Activated naive CD8-positive, alpha-beta T cell treated with anti-CD3 and anti-CD28 coated beads for 36 hours (primary cell): ENCODE measurements around the gene NPAS4. TPM values are rescaled to one million over a fixed set of nuclear protein-coding genes. Genes with fewer than 3 reads are reported as not detected.

Experiments used
- DNase-seq: peaks from one replicate; pipeline ENCODE4 v3.0.0; 2021
- H3K27ac Mint-ChIP-seq: one replicate; pipeline ENCODE4 v1.8.0; 2022; ENCODE audit warnings: mild to moderate bottlenecking, moderate library complexity, mixed read lengths
- H3K27me3 Mint-ChIP-seq: one replicate; pipeline ENCODE4 v1.8.0; 2022; ENCODE audit warnings: mild to moderate bottlenecking, mixed read lengths
- H3K36me3 Mint-ChIP-seq: one replicate; pipeline ENCODE4 v1.8.0; 2021; ENCODE audit warnings: mild to moderate bottlenecking, mixed read lengths
- H3K4me1 Mint-ChIP-seq: one replicate; pipeline ENCODE4 v1.8.0; 2021; ENCODE audit warnings: mixed read lengths
- H3K4me3 Mint-ChIP-seq: one replicate; pipeline ENCODE4 v1.8.0; 2022; ENCODE audit warnings: mild to moderate bottlenecking, moderate library complexity, mixed read lengths
- H3K9me3 Mint-ChIP-seq: one replicate; pipeline ENCODE4 v1.8.0; 2022; ENCODE audit warnings: mixed read lengths
- total RNA-seq, 2 experiments: library from RNA; stranded (reverse); gene quantifications; one replicate each; pipeline ENCODE4 v1.2.3, GENCODE V29; 2021

NPAS4 gene
- total RNA-seq, 2 experiments from 2014 or later, result 0.16 TPM; not detected in 1

GRCh38 chr11:66473167-66473566 is 52.3 kb downstream of the NPAS4 start:
- no peak for DNase-seq
- Mint-ChIP-seq H3K27ac (no peak overlapping the region), H3K9me3 (no peaks in the 10 kb centered on the region), H3K4me1 (peaks cover 10% of the 10 kb centered on the region), H3K36me3 (peaks cover 5% of the 10 kb centered on the region), H3K4me3 (no peak overlapping the region), H3K27me3 (no peaks in the 10 kb centered on the region)

GRCh38 chr11:66473608-66474515 is 53.0 kb downstream of the NPAS4 start:
- Mint-ChIP-seq H3K27me3 (no peaks in the 10 kb centered on the region), H3K27ac (no peak overlapping the region), H3K4me1 (peaks cover 13% of the 10 kb centered on the region), H3K36me3 (peaks cover 5% of the 10 kb centered on the region), H3K4me3 (no peak overlapping the region), H3K9me3 (no peaks in the 10 kb centered on the region)
- no peak for DNase-seq

- H3K27ac Mint-ChIP-seq, result no peak overlapping the region
- H3K27me3 Mint-ChIP-seq, result no peaks in the 10 kb centered on the region
- no peak overlapping the region for H3K4me3 Mint-ChIP-seq
- peaks cover 15% of the 10 kb centered on the region for H3K4me1 Mint-ChIP-seq
- peaks cover 5% of the 10 kb centered on the region for H3K36me3 Mint-ChIP-seq
- H3K9me3 Mint-ChIP-seq, result no peaks in the 10 kb centered on the region
- no peak for DNase-seq
Measured at GRCh38 chr11:66475349-66476172, 54.7 kb downstream of the NPAS4 start.

Other genes starting within 250 kb of the NPAS4 start
- gene KLC2, start 163.3 kb upstream of the NPAS4 start, total RNA-seq, result 10 to 100 TPM; 39.4 to 40.2 TPM
- 100 to 1,000 TPM in 1 of 2 experiments, 10 to 100 TPM in 1; 97.6 to 102 TPM for gene RAB1B, start 152.4 kb upstream of the NPAS4 start, total RNA-seq
- 1 to 10 TPM; 1.9 to 2.2 TPM for gene CNIH2, start 142.9 kb upstream of the NPAS4 start, total RNA-seq
- 10 to 100 TPM; 64.1 to 72.4 TPM for gene YIF1A, start 131.9 kb upstream of the NPAS4 start, total RNA-seq
- not detected for gene TMEM151A, start 129.1 kb upstream of the NPAS4 start, total RNA-seq
- 10 to 100 TPM; 11.0 to 11.9 TPM for gene CD248, start 104.0 kb upstream of the NPAS4 start, total RNA-seq
- 1 to 10 TPM; 1.5 to 1.6 TPM for gene RIN1, start 84.6 kb upstream of the NPAS4 start, total RNA-seq
- 10 to 100 TPM; 47.5 to 48.8 TPM for gene BRMS1, start 75.9 kb upstream of the NPAS4 start, total RNA-seq
- 10 to 100 TPM in 1 of 2 experiments, 1 to 10 TPM in 1; 9.5 to 10.0 TPM for gene B4GAT1, start 73.4 kb upstream of the NPAS4 start, total RNA-seq
- gene SLC29A2, start 49.3 kb upstream of the NPAS4 start, total RNA-seq, result 1 to 10 TPM; 8.1 to 9.0 TPM
- gene MRPL11, start 17.8 kb downstream of the NPAS4 start, total RNA-seq, result 100 to 1,000 TPM; 159 to 161 TPM
- gene PELI3, start 45.9 kb downstream of the NPAS4 start, total RNA-seq, result 1 to 10 TPM; 5.8 to 6.4 TPM
- 10 to 100 TPM; 70.7 to 75.3 TPM for gene DPP3, start 59.4 kb downstream of the NPAS4 start, total RNA-seq
- gene BBS1, start 89.6 kb downstream of the NPAS4 start, total RNA-seq, result 10 to 100 TPM in 1 of 2 experiments, 1 to 10 TPM in 1; 7.7 to 13.1 TPM
- gene ZDHHC24, start 125.0 kb downstream of the NPAS4 start, total RNA-seq, result 10 to 100 TPM in 1 of 2 experiments, 1 to 10 TPM in 1; 9.6 to 10.3 TPM
- gene ACTN3, start 125.9 kb downstream of the NPAS4 start, total RNA-seq, result under 1 TPM; 0.06 to 0.12 TPM
- gene CTSF, start 147.6 kb downstream of the NPAS4 start, total RNA-seq, result 1 to 10 TPM; 1.2 to 1.4 TPM
- under 1 TPM; 0.16 to 0.23 TPM for gene CCDC87, start 172.0 kb downstream of the NPAS4 start, total RNA-seq
- 10 to 100 TPM; 19.7 to 20.9 TPM for gene CCS, start 172.2 kb downstream of the NPAS4 start, total RNA-seq
- 100 to 1,000 TPM; 157 to 162 TPM for gene RBM14, start 195.6 kb downstream of the NPAS4 start, total RNA-seq
- gene RBM4, start 217.7 kb downstream of the NPAS4 start, total RNA-seq, result 100 to 1,000 TPM; 134 to 140 TPM